ENCODE results near the gene RTN1.

RTN1 gene

GRCh38 chr14:59565087-59565486 lies 305.5 kb downstream of the RTN1 start:
- no peaks in the 10 kb centered on the region for H3K9me3 ChIP-seq (ENCODE audit: insufficient read depth, low read length)
- H2AFZ ChIP-seq (ENCODE audit: low read depth, low read length, severe bottlenecking) = no peak overlapping the region
- no peaks in the 10 kb centered on the region for H3K79me2 ChIP-seq (ENCODE audit: insufficient read depth, low read length)
- H3K9ac ChIP-seq (ENCODE audit: low read length) = no peak overlapping the region
- H3F3A ChIP-seq (ENCODE audit: insufficient read depth) = no peaks in the 10 kb centered on the region
- H4K20me1 ChIP-seq (ENCODE audit: low read depth, low read length) = no peaks in the 10 kb centered on the region
- no peaks in the 10 kb centered on the region for H3K27me3 ChIP-seq (ENCODE audit: low read length)
- H3K4me3 ChIP-seq (ENCODE audit: insufficient read depth, low read length, poor library complexity, severe bottlenecking) = no peak overlapping the region
- H3K36me3 ChIP-seq (ENCODE audit: low read length) = no peaks in the 10 kb centered on the region
- no peaks in the 10 kb centered on the region for H3K9me2 ChIP-seq (replicated peaks; ENCODE audit: insufficient read depth, low read length)
- TF ChIP-seq EZH2phosphoT487 (conservative IDR thresholded peaks at IDR 0.05; ENCODE audit: low read length) = no peak
- TF ChIP-seq CTCF (IDR thresholded peaks at IDR 0.05; ENCODE audit: insufficient read depth, low read length, poor library complexity, severe bottlenecking) = no peak
- no peak overlapping the region for H3K4me2 ChIP-seq (ENCODE audit: low read depth, low read length, poor library complexity, severe bottlenecking)
- no peak overlapping the region for H3K27ac ChIP-seq (ENCODE audit: low read depth, low read length)

GRCh38 chr14:59564366-59564765 lies 306.2 kb downstream of the RTN1 start:
- TF ChIP-seq EZH2phosphoT487 (conservative IDR thresholded peaks at IDR 0.05; ENCODE audit: low read length) = no peak
- TF ChIP-seq CTCF (IDR thresholded peaks at IDR 0.05; ENCODE audit: insufficient read depth, low read length, poor library complexity, severe bottlenecking) = no peak

GRCh38 chr14:59547310-59547709 lies 323.3 kb downstream of the RTN1 start:
- H3K4me3 ChIP-seq (ENCODE audit: insufficient read depth, low read length, poor library complexity, severe bottlenecking) = no peak overlapping the region
- no peak overlapping the region for H3K9ac ChIP-seq (ENCODE audit: low read length)
- H2AFZ ChIP-seq (ENCODE audit: low read depth, low read length, severe bottlenecking) = no peak overlapping the region
- H3K9me3 ChIP-seq (ENCODE audit: insufficient read depth, low read length) = no peaks in the 10 kb centered on the region
- H4K20me1 ChIP-seq (ENCODE audit: low read depth, low read length) = no peaks in the 10 kb centered on the region
- no peak overlapping the region for H3K4me2 ChIP-seq (ENCODE audit: low read depth, low read length, poor library complexity, severe bottlenecking)
- H3F3A ChIP-seq (ENCODE audit: insufficient read depth) = no peaks in the 10 kb centered on the region
- no peaks in the 10 kb centered on the region for H3K36me3 ChIP-seq (ENCODE audit: low read length)
- no peaks in the 10 kb centered on the region for H3K9me2 ChIP-seq (replicated peaks; ENCODE audit: insufficient read depth, low read length)
- no peaks in the 10 kb centered on the region for H3K79me2 ChIP-seq (ENCODE audit: insufficient read depth, low read length)
- no peaks in the 10 kb centered on the region for H3K27me3 ChIP-seq (ENCODE audit: low read length)
- TF ChIP-seq CTCF (IDR thresholded peaks at IDR 0.05; ENCODE audit: insufficient read depth, low read length, poor library complexity, severe bottlenecking) = no peak
- TF ChIP-seq EZH2phosphoT487 (conservative IDR thresholded peaks at IDR 0.05; ENCODE audit: low read length) = no peak
- no peak overlapping the region for H3K27ac ChIP-seq (ENCODE audit: low read depth, low read length)

More at GRCh38 chr14:59564366-59564765, 306.2 kb downstream of the RTN1 start:
- Histone ChIP-seq H3K9me3 (ENCODE audit: insufficient read depth, low read length) (no peaks in the 10 kb centered on the region), H3K4me2 (ENCODE audit: low read depth, low read length, poor library complexity, severe bottlenecking) (no peak overlapping the region), H3K36me3 (ENCODE audit: low read length) (no peaks in the 10 kb centered on the region), H3K27ac (ENCODE audit: low read depth, low read length) (no peak overlapping the region), H3K9ac (ENCODE audit: low read length) (no peak overlapping the region), H4K20me1 (ENCODE audit: low read depth, low read length) (no peaks in the 10 kb centered on the region), H3K79me2 (ENCODE audit: insufficient read depth, low read length) (no peaks in the 10 kb centered on the region), H3K9me2 (replicated peaks; ENCODE audit: insufficient read depth, low read length) (no peaks in the 10 kb centered on the region), H3K4me3 (ENCODE audit: insufficient read depth, low read length, poor library complexity, severe bottlenecking) (no peak overlapping the region), H3F3A (ENCODE audit: insufficient read depth) (no peaks in the 10 kb centered on the region), H2AFZ (ENCODE audit: low read depth, low read length, severe bottlenecking) (no peak overlapping the region), H3K27me3 (ENCODE audit: low read length) (no peaks in the 10 kb centered on the region)
